ENCODE results near the gene ADARB2. TPM values are rescaled to one million over a fixed set of nuclear protein-coding genes. Genes with fewer than 3 reads are reported as not detected.
A peak's percentile ranks its signal among the peaks of the same experiment; 100 is the strongest.

Gene ADARB2
- total RNA-seq, 4 donors from 2014 or later, result 2.0 to 9.9 (median 5.1) TPM

GRCh38 chr10:1597370-1598146, 139.8 kb downstream of the ADARB2 start:
- no peak for DNase-seq
- Histone ChIP-seq H3K4me1 (no peaks in the 10 kb centered on the region), H3K27ac (no peak overlapping the region), H3K27me3 (no peaks in the 10 kb centered on the region), H3K4me3 (no peak overlapping the region), H3K36me3 (no peaks in the 10 kb centered on the region), H3K9me3 (no peaks in the 10 kb centered on the region)
- TF ChIP-seq CTCF (IDR thresholded peaks at IDR 0.05) (no peak), POLR2A (IDR thresholded peaks at IDR 0.05) (no peak)

- peak in 1 of 3 donors; percentile 34 for DNase-seq
- Histone ChIP-seq H3K4me1 (no peaks in the 10 kb centered on the region), H3K27ac (no peak overlapping the region), H3K4me3 (no peak overlapping the region), H3K27me3 (no peaks in the 10 kb centered on the region), H3K9me3 (no peaks in the 10 kb centered on the region), H3K36me3 (no peaks in the 10 kb centered on the region)
- TF ChIP-seq CTCF (IDR thresholded peaks at IDR 0.05), result no peak
- TF ChIP-seq POLR2A (IDR thresholded peaks at IDR 0.05), result no peak
Observed at GRCh38 chr10:1596482-1597099, 140.7 kb downstream of the ADARB2 start.

- H3K9me3 ChIP-seq, result no peaks in the 10 kb centered on the region
- H3K36me3 ChIP-seq, result no peaks in the 10 kb centered on the region
- no peak overlapping the region for H3K4me3 ChIP-seq
- no peak overlapping the region for H3K27ac ChIP-seq
- H3K27me3 ChIP-seq, result no peaks in the 10 kb centered on the region
- TF ChIP-seq POLR2A (IDR thresholded peaks at IDR 0.05), result no peak
- no peak for TF ChIP-seq CTCF (IDR thresholded peaks at IDR 0.05)
- H3K4me1 ChIP-seq, result no peaks in the 10 kb centered on the region
- peak in 1 of 3 donors; percentile 25 for DNase-seq
Observed at GRCh38 chr10:1595726-1596125, 141.6 kb downstream of the ADARB2 start.

GRCh38 chr10:1595242-1595600, 142.1 kb downstream of the ADARB2 start:
- no peaks in the 10 kb centered on the region for H3K9me3 ChIP-seq
- H3K4me3 ChIP-seq, result no peak overlapping the region
- no peak overlapping the region for H3K27ac ChIP-seq
- H3K27me3 ChIP-seq, result no peaks in the 10 kb centered on the region
- DNase-seq, result peak in 1 of 3 donors; percentile 17
- TF ChIP-seq POLR2A (IDR thresholded peaks at IDR 0.05), result no peak
- no peak for TF ChIP-seq CTCF (IDR thresholded peaks at IDR 0.05)
- H3K4me1 ChIP-seq, result no peaks in the 10 kb centered on the region
- H3K36me3 ChIP-seq, result no peaks in the 10 kb centered on the region

GRCh38 chr10:1594372-1595241, 142.7 kb downstream of the ADARB2 start:
- Histone ChIP-seq H3K27ac (no peak overlapping the region), H3K36me3 (no peaks in the 10 kb centered on the region), H3K4me1 (no peaks in the 10 kb centered on the region), H3K27me3 (no peaks in the 10 kb centered on the region), H3K9me3 (no peaks in the 10 kb centered on the region), H3K4me3 (no peak overlapping the region)
- TF ChIP-seq POLR2A (IDR thresholded peaks at IDR 0.05) (no peak), CTCF (IDR thresholded peaks at IDR 0.05) (no peak)
- DNase-seq, result peak in 2 of 3 donors; percentile 39 to 46

Data from Peyer's patch (tissue), 4 donors.